GM21576 (cell line): ENCODE results near the gene SH3BP5L.

Source experiments
- ATAC-seq: cut with Tn5 transposase; IDR thresholded peaks from one replicate; pipeline ENCODE4 v1.9.1; 2021; ENCODE audit warnings: mild to moderate bottlenecking, moderate library complexity; ENCODE audit not compliant: unreplicated experiment

SH3BP5L gene

DNA sequence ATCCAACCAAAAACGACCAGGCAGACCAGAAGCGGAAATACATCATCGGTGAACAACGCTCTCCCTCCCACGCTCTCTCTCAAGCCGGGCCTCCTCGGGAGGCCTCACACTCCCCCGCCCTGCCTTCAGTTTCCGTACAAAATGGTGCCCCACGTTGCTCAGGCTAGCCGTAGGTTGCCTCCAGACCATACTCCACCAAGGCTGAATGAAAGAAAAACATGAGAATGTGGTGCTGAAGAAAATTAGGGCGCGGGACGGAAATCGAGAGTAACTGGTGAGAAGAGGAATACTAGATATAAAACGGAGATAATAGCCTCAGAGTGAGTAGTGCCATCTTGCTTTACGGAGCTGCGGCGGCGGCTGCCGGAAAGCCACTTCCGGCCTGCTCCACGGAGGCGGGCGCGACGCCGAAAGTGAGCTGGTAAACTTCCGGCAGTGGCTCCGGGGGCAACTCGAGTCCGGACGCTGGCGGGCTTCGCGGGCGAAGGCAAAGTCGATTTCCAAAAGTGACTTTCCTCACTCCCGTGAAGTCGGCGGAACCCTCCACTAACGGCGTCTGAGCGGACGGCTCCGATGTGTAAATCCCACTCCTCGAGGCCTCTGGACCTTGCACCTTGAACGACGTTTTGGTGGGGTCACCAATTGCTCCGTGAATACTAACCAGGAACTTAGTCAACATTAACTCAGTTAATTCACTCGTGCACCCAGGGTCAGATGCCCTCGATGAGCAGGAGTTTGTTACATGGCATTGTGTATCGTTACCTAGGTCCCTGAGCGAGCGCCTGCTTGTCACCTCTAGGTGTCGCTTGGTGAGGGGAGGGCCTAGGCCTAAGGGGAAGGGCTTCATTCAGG, at the start of gene SH3BP5L:
TSS of gene SH3BP5L (minus strand) at position 7 of the 852 bp plus-strand sequence. CDS start 980 bp downstream, outside the sequence.
- peak; percentile 90 for ATAC-seq

DNA sequence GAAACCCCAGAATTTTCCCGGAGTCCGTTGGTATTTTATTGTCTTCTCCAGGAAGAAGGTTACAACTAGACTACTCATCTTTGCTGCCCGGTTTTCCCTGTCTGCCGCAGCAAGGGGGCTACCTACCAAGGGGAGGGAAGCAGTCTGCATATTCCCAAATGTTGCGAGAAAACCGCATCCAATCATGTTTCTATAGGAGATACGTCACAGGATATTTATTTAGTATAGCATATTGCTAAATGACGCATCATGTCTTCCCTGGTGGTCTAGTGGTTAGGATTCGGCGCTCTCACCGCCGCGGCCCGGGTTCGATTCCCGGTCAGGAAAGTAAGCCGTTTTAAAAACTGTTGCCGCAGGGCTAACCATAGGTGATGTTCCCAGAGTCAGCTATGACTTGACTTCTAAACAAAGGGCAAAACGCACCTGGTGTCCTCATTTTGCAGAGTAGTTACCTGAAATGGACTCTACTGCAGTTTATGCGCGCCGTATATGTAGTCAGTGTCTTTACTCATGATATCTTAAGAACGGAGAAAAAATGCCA, 48.3 kb upstream of the SH3BP5L start:
- peak; percentile 55 for ATAC-seq

DNA sequence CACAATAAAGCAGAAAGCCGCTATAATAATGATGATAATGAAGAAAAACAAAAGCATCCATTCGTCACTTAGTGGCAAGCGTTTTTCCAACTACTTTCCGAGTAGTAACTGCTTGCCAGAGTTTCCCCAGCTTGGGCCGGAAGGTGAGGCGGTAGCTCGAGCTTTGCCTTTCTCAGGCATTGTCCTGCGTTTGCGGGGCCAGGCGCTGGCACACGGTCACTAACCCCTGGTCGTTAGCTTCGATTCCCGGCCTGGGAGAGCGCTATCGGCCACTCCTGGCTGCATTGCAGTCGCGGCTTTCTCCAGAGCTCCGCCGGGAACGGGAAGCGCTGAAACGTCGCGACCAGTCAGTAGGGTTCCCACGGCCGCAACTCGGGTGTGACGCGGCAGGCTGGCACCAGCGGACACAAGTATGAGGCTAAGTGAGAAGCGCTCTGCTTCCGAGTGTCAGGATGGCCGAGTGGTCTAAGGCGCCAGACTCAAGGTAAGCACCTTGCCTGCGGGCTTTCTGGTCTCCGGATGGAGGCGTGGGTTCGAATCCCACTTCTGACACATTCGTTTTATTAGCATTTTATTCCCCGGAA, 47.8 kb upstream of the SH3BP5L start:
- ATAC-seq = peak; percentile 80

DNA sequence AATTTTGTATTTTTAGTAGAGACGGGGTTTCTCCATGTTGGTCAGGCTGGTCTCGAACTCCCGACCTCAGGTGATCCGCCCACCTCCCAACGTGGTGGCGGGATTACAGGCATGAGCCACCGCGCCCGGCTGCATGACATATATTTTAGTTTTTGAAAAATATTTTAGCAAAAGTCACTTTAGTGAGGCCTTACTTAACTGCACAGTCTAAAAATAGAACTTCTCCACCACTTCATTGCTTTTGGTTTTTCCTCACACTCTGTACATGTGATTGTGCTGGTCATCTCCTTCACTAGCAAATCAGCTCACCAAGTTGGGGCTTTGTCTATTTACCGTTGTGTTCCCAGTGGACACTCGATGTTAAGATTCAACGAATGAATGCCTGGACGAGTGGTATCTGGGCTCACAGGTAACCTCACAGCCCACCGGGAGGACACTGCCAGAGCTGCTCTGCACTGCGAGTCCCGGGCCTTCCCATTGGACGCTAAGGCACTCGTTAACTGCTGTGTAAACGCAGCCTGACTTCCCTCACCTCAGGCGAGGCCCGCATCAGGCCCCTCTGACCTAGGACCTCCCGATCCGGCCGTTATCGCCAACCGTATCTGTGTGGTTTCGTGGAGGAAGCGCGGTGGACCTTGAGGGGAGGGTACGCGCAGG, 47.2 kb upstream of the SH3BP5L start:
- ATAC-seq = peak; percentile 34

DNA sequence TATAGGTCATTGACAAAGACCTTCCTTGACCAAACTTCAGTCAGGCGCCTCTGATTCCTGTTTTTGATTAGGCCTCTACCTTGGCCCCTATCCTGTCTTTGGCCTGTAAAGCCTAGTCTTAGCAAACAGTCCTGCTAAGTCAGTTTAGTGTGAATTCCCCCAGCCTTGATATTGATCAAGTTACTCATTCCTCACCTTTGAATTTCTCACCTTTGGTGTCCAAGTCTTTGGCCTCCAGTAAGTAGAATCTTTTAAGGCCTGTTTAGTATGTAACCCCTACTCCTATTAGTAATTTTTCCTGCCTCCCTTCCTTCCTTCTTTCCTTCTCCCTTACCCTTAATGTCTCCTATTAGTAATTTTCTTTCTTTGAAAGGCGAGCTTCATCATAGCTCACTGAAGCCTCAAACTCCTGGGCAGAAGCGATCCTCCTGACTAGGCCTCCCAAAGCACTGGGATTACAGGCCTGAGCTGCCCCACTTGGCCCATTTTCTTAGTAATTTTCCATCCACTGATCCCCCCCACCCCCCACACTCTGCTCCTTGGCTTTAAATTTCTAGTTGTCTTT, 46.2 kb upstream of the SH3BP5L start:
- no peak for ATAC-seq

DNA sequence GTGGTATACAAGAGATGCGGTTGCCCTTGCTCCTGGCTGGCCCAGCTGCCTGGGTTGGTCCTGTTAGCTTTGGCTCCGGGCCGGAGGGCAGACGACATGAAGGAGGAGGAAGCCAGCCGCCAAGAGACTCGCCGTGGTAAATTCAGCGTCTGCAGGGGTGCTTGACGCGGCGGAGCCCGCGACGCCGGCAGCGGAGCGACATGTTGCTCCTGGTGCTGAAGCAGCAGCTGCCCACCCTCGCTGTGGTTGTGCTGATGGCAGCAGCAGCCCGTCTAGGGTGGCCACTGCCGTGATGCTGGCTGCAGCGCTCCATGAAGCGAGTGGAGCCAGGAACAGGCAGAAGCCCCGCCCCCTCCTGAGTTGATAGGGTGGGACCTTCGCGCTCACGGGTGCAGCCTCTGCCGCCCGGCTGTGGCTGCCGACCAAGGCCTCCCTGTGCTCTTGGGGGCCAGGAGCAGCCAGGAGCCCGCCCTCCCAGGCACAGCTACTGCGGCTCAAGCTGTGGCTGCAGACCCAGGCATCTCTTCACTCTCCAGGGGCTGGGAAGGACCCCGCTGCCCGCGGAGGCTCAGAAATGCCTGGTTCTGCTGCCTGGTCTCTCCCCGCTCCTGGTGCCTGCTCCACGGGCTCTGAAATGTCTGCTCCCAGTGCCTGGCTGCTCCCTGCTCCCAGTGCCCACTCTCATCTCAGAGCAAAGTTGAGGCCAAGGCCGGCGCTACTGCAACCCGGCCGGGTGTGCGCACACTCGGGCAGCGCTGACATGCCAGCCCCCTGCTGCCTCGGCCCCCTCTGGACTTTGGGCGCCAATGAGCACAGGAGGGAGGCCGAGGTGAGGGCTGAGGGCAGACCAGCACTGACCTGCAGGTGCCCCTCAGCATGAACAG, 37.5 kb upstream of the SH3BP5L start:
- peak; percentile 71 for ATAC-seq

DNA sequence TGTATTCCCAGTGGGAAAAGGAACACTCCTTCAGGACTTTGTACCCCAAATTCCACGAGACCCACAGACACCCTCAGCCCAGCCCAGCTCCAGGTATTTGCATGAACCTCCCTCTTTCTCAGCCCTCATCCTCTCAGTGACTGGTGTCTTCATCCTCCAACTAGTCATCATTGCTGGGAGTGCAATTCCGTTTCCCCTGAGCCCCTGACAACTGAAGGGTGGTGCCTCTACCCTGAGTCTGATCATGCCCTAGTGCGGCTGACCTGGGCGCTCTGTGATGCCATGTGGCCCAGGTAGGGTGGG, 36.9 kb upstream of the SH3BP5L start:
- peak; percentile 3 for ATAC-seq

DNA sequence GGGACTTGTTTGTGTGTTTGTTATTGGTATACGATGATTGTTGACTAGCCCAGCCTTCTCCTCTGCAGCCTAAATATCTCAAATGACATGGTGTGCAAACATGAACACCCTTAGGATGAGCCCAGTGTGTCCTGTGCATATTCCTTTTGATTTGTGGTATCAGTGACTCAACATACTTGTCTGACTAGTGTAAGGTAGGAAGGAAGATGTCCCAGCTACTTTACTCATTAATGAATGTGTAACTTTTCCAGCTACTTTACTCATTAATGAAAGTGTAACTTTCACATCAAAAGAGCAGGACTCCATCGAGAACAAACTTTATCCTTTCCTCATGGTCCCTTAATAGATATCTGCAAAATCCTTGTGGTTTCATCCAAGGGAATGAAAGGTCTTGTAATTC, 35.9 kb upstream of the SH3BP5L start:
- ATAC-seq = no peak

DNA sequence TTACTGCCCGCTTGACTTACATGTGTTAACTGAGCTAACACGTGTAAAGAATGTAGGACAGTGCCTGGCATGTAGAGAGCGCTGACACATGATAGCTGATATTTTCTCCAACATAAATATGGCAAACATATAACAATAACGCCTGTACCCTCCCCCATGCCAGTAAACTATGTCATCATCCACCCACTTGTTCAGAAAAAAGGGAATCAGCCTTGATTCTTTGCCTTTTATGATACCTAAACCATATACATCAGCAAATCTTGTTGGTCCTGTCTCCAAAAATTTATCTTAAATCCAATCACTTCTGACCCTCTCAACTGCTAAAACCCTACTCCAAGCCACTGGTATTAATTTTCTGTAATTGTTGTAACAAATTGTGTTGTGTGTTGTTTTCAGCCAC, 34.3 kb upstream of the SH3BP5L start:
- ATAC-seq = no peak

DNA sequence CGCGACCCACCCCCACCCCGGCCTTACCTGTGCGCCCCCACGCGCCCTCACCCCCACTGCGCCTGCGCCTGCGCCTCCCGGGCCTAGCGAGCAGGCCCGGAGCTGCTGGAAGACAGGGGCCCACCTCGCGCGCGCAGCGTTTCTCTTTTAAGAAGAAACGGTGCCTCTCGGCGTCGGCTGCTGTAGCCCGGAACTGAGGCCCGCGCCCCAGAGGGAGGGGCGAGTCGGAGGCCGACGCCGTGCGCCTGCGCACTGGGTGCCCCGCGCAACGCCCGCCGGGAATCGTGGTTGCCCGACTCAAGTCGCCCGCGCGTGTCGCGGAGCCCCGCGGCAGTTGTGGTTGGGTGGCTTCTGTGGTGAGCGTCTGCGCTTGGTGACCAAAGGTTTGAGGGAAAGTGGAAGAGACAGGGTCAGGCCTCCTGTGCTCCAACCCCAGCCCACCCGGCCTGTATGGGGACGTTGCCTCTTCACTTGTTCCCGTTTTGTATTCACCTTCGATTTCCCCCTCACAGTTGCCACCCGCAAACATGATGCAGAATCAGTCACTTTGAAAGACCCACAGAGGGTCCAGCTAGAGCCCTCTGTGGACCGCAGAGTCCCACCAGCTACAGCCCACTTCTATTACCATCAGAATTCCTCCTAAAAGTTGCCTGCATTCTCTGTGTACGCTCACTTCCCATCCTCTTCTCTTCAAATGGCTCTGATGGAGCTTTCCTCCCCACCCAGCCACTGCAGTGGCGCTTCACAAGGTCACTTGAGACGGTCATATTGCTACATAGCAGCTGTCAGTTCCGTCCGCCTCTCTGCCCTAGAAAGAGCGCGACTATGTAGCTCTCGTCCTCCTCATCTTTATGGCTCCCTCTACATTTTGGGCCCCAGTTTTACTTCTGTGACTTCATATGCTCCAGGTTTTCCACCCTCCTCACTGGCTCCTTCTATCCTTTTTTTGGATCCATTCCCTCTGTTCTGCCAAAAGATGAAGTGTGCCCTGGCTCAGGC, 33.5 kb upstream of the SH3BP5L start, which contains the start of gene ZNF692:
TSS of gene ZNF692 (minus strand) at position 195 of the 999 bp plus-strand sequence. CDS start 776 bp downstream, outside the sequence.
- ATAC-seq = peak; percentile 65

DNA sequence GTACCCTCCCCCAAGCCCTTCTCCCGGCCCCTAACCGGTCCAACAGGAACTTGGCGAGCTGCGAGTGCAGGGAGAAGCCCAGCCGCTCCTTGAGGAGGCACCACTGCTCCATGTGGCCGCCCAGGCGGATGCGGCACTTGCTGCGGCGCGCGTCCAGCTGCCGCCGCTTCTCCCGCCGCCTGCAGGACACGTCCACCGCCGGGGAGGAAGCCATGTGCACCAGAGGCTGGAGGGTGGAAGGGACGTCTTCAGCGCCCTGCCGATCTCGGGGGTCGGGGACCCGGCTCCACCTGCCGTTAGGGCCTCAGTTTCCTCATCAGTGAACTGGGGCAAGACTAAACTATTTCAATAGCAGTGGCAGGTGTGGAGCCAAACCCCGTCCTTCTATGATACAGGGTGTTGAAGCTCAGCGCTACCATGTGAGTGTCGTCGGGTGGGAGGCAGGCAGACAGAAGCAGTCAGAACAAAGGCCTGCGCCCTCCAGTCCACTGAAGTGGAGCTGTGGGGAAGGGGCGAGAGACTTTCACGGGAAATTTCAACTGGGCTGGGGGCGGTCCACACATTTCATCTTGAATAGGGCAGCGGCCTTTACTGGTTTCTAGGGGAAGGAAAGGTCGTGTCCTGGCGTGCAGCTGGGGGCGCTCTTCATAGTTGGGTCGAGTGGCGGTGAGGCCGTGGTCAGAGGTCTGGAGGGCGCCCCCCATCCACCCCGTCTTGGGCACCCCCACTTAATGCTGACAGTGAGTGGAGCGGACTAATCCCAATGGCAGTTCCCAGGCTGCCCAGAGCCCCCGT, 32.6 kb upstream of the SH3BP5L start:
- peak; percentile 39 for ATAC-seq

DNA sequence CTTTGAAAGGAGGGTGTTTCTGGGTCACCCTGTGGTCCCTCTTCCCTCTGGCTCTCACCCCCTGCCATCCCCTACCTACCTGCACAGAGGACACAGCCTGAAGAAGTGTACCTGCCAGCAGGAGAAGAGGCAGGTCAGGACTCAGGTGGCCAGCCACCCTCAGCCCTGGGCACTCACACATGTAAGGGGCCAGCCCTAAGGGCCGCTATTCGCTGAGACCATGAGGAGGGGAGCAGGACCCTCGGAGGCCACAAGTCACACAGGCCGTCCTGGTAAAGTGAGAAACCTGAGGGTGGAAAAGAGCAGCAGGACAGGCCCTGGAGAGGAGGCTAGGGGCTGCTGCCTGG, 32.0 kb upstream of the SH3BP5L start:
- ATAC-seq = no peak

DNA sequence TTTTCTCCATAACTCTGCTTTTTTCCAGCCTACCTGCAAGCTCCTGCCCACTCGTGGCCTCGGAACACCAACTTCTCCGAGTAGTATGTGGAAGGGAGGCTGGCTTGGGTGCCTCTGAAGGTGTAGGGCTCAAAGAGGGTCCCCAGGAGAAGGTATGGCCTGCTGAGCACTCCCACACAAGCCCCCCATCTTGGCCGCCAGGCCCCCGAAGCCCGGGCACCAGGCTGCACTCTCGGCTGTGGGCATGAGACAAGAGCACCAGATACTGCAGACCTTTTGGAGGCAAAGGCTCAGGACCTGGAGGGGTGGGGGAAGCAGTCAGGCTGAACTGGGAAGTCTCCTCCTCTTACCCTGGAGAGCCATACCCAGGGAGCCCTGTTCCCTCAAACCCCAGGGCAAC, 31.5 kb upstream of the SH3BP5L start:
- ATAC-seq = no peak

DNA sequence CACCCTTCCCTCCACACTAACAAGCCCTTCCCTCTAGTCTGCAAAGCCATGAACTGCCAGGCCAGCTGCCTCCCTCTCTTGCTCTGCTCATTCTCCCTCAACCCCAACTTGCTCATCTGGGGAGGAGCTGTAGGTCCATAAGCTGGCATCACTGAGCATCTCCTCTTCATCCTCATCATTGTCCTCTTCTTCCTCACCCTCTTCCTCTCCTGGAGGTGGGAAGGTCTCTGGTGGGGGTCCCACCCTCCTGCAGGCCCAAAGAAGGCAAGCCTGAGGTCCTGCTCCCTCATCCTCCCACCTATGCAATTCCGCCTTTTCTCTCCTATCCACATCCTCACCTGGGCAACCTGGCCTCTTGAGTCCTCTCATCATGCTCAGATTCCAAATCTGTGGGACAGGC, 30.5 kb upstream of the SH3BP5L start:
- ATAC-seq = no peak

DNA sequence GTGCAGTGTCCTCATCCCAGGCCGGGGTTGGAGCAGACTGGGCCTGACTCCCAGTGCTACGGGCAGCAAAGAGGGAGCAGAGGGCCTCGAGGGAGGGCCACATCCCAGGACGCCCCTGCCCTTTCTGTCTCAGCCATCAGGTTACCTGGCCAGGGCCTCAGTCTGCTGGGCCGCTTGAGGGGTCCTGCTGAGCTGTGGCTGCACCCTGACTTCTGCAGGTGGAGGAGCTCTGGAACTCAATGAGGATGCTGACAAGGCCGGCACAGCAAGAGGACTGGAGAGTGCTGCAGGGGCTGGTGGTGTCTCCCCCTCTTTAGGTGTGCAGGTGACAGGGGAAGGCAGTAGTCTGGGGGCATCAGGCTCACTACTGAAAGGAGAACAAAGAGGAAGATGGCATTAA, 29.9 kb upstream of the SH3BP5L start:
- ATAC-seq = no peak

DNA sequence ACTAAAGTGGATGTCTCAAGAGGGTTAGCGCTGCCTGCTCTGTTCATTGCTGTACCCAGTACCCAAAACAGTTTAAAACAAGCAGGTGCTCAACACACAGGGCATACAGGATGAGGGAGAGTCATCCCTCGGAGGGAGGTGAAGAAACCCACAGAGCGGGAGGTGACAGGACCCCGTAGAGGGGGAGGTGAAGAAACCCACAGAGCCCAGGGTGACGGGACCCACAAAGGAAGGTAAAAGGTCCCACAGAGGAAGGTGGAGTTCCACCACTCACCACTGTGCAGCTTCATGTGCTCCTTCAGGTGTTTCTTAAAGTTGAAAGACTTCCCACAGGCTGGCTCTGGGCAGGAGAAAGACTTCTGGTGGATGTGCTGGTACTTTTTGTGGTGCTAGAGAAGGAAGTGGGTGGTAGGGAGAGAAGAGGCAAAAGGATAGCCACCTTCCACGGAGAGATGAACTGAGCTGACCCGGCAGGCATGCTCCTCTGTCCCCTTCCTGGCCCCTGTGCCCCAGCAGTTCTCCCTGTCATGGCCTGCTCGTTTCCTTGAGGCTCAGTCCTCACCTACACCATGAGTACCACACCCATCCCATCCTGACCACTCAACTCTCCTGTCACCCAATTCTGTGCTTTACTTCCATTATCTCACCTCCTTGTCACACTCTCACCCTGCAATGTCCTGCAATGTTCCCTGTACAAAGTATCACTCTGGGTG, 28.1 kb upstream of the SH3BP5L start:
- ATAC-seq = no peak

DNA sequence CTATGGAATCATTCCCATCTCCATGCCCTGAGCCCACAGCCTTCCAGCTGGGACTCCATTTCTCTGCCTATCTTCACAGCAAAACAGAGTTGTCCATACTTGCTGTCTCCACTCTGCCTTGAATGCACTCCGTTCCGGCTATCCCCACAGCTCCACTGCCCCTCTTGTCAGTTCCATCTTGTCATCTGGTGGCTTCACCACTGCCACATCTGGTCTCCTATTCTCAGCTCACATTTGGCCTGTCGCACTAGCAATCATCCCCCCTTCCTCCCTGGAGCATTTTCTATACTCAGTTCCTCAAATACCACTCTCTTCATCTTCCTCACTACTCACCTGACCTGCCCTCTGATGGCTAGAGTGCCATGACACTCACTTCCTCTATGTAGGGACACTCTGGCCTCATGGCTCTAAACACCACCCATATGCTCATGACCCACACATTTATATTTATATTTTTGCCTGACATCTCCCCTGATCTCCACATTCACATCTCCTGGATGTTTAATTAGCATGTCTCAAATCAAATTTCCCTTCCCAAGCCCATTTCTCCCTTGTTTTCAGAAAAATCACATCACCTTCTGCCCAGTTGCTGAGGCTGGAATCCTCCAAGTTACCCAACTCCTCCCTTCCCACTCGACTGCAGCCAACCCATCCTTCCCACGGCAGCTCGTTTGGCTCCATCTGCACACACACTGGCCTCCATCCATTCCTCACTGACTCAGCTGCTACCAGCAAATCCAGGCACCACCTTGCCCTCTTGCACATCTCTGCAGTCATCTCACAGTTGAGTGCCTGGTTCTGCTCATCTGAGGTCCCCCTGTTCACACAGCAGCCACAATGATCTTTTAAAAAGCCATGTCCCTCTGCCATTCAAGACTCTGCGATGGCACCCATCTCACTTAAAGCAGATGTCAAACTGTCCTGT, 27.0 kb upstream of the SH3BP5L start:
- ATAC-seq = peak; percentile 42
